Measurements from ENCODE around the gene CXCL5.

DNA sequence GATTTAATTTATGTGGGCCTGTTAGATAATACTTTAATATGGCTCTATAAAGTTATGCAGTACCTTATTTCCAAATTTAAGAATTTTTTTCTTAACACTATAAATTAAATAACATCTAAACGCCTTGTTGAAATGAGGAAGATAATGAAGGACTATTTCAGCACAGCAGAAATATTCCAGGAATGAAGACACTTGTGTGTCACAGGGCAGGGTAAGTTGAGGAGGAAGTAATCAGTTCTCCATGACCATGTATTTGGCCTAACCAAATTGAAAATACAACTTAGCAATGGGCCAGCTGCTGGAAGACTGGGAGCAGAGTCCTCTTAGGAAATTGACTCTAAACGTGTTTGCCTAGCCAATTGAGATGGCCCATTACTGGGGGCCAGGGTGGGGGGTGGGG, 23.1 kb upstream of the CXCL5 start:
- TF ChIP-seq, protein P1, sequence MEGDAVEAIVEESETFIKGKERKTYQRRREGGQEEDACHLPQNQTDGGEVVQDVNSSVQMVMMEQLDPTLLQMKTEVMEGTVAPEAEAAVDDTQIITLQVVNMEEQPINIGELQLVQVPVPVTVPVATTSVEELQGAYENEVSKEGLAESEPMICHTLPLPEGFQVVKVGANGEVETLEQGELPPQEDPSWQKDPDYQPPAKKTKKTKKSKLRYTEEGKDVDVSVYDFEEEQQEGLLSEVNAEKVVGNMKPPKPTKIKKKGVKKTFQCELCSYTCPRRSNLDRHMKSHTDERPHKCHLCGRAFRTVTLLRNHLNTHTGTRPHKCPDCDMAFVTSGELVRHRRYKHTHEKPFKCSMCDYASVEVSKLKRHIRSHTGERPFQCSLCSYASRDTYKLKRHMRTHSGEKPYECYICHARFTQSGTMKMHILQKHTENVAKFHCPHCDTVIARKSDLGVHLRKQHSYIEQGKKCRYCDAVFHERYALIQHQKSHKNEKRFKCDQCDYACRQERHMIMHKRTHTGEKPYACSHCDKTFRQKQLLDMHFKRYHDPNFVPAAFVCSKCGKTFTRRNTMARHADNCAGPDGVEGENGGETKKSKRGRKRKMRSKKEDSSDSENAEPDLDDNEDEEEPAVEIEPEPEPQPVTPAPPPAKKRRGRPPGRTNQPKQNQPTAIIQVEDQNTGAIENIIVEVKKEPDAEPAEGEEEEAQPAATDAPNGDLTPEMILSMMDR (IDR thresholded peaks at IDR 0.05 in 2 of 3, conservative IDR thresholded peaks at IDR 0.05 in 1 of 3; ENCODE audit: control insufficient read depth in 2 of 3, extremely low read depth in 1 of 3, insufficient read depth in 1 of 3, low read depth in 3 of 3, low read length in 3 of 3), result no peak
- TF ChIP-seq POLR2A (IDR thresholded peaks at IDR 0.05; ENCODE audit: low read depth, low read length) (no peak), NRF1 (conservative IDR thresholded peaks at IDR 0.05; ENCODE audit: low read depth, low read length) (no peak), EZH2 (IDR thresholded peaks at IDR 0.05; ENCODE audit: borderline replicate concordance, control insufficient read depth, low read depth, low read length) (no peak), TCF12 (IDR thresholded peaks at IDR 0.05; ENCODE audit: low read depth, low read length) (no peak), SIN3A (IDR thresholded peaks at IDR 0.05; ENCODE audit: low read depth, low read length) (no peak), ZNF24 (IDR thresholded peaks at IDR 0.05) (no peak), MXI1 (IDR thresholded peaks at IDR 0.05; ENCODE audit: low read depth, low read length) (no peak), USF2 (IDR thresholded peaks at IDR 0.05; ENCODE audit: borderline replicate concordance, low read depth, low read length) (no peak), NFYB (IDR thresholded peaks at IDR 0.05; ENCODE audit: insufficient read depth, low read depth, low read length) (no peak), CHD2 (IDR thresholded peaks at IDR 0.05; ENCODE audit: borderline replicate concordance, low read depth, low read length) (no peak), NKRF (conservative IDR thresholded peaks at IDR 0.05) (no peak), SRF (IDR thresholded peaks at IDR 0.05; ENCODE audit: low read depth in 2 of 2, low read length in 2 of 2) (no peak), LARP7 (IDR thresholded peaks at IDR 0.05) (no peak)

All from GM12878 (cell line).